Kidney glomerular epithelial cell (primary cell): ENCODE data around the gene CWC27.
A peak's percentile ranks its signal among the peaks of the same experiment; 100 is the strongest.
"Not testable (repeated sequence)": the region's sequence is repeated elsewhere in the genome, so short reads cannot be mapped to it uniquely, and the experiment has no call there.

Experiments
- DNase-seq: peaks from one replicate; lab custom pipeline; 2025; lab: John Stamatoyannopoulos, UW

CWC27 gene

DNA sequence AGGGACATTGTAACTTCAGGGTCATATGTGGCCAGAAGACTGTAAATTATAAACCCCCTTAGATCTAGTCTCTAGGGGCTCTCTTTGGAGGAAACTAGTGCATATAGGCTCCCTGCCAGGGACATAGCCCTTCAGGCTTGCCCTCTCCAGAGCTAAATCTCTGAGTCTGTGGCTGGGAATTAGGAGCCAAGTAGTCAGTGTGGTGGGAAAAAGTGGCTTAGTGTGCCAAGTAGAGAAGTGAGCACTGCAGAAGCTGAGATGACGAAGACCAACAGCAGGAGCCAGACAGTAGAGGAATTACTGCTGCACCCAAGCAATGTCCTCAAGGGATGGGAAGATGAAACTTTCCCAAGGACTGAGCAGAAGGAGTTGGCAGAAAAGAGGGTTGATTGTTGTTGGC, 71.2 kb downstream of the CWC27 start:
- no peak for DNase-seq

DNA sequence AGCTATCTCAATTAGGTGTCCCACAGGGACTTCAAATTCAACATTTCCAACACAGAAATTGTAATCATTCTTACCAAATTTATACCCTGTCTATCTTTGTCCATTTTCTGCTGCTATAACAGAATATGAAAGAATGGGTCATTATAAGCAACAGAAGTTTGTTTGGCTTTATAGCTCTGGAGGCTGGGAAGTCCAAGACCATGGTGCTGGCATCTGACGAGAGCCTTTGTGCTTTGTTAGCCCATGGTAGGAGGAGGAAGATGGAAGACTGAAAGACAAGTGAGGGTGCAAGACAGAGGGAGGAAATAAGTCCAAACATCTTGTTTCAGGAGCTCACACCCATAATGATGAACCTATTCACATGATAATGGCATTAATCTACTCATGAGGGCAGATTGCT, 72.2 kb downstream of the CWC27 start:
- DNase-seq, result no peak

DNA sequence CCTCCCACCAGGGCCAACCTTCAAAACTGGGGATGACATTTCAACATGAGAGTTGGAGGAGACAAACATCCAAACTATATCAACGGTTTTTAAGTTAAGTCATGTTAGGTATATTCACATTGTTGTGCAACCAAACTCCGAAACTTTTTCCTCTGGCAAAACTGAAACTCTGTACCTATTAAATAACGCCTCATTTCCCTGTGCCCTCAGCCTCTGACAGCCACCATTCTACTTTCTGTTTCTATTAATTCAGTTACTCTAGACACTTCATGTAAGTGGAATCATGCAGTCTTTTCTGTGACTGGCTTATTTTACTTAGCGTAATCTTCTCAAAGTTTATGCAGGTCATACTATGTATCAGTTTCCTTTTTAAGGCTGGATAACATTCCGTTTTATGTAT, 85.0 kb downstream of the CWC27 start:
- no peak for DNase-seq

DNA sequence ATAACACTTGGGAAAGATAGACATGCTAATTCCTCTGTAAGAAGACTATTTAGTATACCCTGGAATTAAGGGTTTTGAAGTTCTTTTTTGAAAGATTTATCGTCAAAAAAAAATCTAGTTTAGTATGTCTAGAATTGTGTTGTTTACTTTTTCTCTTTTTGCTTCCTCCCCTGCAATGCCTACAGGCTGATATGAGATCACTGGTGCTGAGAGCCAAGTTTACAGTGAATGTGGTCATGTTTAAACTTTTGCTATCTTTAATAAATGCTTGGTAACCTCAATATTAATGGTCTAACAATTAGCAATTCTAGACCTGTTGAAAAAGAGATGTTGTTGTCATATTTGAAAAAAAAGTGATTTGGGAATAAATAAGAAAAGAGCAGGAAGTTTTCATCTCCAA, 86.1 kb downstream of the CWC27 start:
- DNase-seq, result no peak

DNA sequence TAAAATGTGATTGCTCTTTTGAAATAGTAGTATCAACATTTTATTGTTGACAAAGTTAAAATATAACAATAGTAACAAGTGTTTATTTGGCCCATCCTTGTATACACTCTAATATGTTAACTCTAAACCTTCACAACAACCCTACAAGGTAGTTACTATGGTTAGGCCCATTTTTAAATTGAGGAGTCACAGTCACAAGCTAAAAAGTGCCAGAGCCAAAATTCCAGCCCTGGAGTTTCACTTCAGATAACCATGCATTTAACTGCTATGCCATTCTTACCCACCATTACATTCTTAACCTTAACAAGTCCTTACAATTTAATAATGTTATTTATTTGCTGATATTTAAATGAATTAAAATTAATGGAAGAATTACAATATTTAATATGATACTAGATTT, 91.2 kb downstream of the CWC27 start:
- DNase-seq, result no peak

DNA sequence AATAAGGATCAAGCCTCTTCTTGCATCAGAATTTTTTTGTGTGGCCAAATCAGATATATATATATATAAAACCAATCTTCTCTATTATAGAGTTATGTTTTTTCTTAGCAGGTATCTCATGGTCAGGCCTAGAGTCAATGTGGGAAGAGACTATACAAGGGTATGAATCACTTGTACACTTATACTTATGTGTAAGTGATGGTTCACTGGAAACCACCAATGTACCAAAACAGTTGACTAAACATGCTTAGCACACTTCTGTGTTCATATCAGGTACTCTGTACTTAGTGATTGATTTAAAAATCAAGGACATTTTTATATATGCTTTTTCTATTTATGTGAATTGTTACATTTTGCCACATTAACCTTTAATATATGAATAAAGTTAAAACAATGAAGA, 92.6 kb downstream of the CWC27 start:
- no peak for DNase-seq

DNA sequence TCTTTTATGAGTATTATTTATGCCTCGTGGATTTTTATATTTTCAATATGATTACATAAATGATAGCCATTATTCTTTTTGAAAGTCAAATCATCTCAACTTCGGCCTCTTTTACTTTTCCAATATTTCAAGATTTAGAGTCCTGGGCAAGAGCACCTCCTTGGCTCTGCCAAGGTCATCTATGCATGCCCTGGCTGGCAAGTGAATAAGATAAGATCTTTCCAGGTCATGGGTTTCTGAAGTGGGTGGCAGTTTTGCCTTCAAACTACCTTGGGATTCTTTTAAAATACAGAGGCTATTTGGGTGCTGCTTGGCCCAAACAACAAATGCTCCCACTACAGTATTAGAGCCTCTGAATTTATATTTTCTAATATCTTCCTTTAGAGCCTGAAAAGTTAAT, 95.4 kb downstream of the CWC27 start:
- no peak for DNase-seq

DNA sequence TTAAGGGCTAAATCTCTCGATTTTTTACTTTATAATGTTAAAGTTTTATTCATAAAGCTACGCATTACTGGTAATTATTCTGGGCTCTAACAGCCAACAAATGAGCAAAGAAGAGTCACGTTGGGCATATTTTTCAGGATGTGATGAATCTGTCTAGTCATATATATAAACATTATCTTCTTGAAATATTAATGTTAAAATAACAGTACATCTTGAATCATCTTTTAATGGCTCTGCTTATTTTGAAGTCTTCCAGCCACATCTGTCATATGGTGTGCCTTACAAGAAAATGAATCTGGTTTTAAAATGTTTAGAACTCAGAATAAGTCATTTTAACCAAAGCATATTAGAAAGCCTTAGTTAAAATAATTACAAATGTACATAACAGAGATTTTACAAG, 96.9 kb downstream of the CWC27 start:
- no peak for DNase-seq

DNA sequence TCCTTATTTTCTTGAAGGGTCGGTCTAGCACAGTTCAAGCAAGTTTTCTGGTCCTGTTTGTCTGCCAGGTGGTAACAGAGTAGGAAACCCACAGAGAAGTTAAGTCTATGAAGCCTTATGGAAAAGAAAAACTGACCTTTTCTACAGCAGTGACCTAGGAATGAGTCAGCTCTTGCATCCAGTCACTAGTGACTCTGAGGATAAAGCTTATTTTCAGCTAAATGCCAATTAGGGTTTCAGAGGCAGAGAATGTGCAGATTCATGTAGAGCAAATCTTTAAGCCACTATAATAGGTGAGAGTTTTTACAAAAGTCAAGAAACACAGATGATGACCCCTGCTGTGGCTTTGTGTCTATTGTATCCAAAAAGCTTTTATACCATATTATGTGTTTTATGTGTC, 100.7 kb downstream of the CWC27 start:
- DNase-seq, result peak; percentile 7

DNA sequence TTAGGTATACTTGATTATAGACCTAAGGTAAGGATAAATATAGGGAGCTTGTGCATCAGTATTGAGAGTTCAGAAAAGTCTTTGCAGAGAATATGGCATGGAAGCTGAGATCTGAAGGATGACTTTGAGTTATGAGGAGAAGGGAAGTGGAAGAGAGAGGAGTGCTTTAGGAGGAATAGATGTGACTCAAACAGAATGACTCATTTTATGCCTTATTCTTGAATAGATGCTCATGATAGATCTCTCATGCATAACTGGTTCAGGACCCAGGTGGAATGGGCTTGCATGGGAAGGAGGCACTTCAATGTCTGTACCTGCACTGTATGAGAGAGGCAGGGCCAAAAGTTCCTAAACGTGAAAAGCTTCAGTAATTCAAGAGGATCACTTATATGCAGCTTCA, 103.3 kb downstream of the CWC27 start:
- DNase-seq, result peak; percentile 15

DNA sequence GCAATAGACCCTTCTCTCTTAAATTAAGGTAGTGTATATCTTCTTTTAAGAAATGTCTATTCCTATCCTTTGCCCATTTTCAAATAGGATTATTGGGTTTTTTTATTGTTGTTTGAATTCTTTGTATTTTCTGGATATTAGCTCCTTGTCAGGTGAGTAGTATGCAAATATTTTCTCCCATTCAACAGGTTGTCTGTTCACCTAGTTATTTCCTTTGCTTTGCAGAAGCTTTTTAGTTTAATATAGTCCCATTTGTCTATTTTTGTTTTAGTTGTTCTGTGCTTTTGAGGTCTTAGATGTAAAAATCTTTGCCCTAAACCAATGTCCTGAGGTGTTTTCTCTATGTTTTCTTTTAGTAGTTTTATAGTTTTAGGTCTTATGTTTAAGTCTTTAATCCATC, 104.7 kb downstream of the CWC27 start:
- no peak for DNase-seq

DNA sequence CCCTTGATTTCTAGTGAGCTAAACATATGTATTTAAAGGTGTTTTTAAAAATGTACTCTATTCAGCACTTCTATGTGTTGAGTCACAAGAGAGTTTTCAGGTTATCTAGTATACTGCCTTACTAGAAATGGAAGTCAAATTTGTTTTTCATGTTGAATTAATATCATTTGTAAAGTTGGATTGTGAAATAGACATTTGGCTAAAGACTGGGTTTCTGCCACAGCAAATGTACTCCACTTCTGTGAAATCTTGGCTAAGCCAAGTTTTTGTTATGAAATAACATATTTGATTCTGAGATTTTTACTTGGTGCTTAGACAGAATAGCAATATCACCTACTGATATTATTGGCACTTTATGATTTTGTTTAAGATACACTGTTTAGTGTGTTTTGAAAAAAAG, 106.0 kb downstream of the CWC27 start:
- DNase-seq, result no peak

DNA sequence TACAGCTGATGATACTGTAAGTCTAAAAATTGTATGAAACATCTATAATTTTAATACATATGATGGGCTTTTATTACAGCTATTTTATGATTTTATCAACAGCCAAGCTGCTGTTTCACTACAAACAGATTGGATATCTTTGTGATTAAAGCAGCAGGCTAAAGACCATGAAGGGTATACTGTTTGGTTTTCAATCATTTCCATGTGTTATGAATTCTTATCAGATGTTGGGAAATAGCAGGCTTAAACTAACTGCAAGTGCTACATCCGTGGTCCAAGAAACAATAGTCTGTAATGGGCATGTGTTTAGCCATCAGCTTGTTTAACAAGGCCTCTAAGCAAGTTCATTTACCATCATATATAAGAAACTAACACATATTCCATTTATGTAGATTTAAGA, 107.5 kb downstream of the CWC27 start:
- DNase-seq, result no peak

DNA sequence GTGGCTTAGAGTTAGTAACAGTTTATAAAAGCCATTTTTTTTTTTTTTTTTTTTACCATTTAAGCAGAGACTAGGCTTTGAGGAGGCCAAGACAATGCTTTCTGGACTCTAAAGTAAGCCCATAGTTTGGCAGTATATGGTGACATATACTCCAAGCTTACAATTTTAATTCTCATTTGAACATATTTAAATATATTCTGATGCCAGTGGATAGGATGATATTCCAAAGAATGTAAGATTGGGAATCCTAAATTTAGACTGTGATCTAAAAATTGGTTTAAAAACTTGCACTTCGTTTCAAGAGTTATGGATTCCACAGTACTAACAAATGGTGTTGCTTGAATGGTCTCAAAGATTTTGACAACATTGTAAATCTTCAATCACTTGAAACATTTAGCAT, 112.1 kb downstream of the CWC27 start:
- no peak for DNase-seq

DNA sequence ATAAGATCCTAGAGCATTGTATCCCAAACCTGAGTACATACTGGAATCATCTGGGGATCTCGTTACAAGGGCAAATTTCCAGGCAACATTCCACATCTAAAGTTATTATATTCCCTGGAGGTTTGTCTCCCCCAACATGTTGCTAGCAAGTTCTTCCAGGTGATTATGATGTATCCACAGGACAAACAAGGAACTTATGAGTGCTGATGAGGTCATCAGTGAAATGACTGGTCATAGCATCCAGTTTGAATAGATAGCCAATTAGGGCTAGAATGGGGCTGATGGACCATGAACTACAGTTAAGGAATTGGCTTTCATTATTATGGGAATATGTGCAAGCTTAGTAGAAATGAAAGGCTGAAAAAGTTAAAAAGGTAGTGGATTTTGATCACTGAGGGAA, 115.2 kb downstream of the CWC27 start:
- DNase-seq, result no peak

DNA sequence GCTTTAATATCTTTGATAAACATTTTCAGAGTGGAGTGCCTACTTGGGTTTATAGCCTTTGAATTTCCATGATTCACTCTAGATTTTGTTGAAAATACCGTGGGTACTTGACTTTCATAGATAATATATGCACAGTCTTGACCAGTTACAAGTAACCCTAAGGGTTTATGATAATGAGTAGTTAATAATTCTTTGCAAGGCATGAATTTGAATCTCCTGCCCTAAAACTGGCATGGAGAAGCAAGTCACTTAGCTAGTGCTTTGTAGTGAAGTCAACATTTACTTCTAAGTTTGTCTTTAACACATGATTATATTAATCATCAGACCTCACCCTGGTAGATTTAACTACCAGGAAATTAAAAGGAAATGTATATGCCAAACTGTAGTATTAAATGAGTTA, 115.8 kb downstream of the CWC27 start:
- DNase-seq, result no peak

DNA sequence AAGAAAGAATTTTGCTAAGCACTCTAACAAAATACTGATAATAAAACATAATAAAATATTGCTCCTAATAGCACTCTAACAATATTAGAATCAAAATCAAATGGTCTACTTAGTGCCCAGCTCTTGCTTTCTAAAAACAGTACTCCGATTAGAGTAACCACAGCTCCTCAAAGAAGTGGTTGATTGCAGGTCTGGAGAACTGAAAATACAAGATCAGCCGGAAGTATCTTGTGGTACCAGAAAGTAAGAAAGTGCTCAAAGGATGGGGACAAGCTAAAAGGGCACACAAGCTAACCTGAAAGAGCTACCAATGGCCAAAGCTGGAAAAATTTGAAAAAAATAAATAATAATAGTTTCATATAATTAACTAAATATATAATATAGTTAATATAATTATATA, 119.2 kb downstream of the CWC27 start:
- DNase-seq, result no peak

DNA sequence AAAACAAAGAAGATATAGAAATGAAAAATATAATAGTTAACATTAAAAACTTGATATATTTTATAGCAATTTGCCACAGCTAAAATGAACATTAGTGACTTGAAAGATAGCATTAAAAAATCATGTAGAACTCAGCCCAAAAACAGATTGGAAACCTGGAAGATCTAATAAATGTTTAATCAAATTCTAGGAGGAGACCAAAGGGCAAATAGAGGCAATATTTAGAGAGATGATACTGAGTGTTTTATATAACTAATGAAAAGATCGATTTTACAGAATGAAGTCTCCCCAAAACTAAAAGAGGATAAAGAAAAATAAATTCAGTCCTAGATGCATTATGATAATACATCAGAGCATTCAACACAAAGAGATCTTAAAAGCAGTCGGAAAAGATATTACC, 127.0 kb downstream of the CWC27 start:
- DNase-seq, result no peak

DNA sequence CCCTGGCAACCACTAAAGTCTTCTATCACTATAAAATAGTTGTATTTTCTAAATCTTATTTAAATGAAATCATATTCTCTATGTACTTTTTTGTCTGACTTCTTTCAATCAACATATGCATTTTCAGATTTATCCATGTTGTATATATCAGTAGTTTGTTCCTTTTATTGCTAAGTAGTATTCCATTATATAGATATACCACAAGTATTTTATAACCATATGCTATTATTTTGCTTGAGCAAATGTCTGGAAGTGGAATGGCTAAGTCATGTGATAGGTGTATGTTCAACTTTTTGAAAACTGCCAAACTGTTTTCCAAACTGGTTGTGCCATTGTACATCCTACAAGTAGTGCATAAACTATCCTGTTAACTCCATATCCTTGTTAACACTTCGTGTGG, 131.1 kb downstream of the CWC27 start:
- no peak for DNase-seq

DNA sequence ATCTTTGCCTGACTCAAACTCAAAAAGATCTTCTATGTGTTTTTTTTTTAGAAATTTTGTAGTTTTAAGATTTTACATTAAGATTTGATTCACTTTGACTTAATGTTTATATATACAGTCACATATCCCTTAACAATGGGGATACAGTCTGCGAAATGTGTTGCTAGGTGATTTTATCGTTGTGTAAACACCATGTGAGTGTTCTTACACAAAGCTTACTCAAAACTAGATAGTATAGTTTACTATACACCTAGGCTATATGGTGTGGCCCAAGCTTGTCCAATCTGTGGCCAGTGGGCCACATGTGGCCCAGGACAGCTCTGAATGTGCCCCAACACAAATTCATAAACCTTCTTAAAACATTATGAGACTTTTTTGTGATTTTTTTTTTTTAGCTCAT, 131.9 kb downstream of the CWC27 start:
- DNase-seq, result no peak

DNA sequence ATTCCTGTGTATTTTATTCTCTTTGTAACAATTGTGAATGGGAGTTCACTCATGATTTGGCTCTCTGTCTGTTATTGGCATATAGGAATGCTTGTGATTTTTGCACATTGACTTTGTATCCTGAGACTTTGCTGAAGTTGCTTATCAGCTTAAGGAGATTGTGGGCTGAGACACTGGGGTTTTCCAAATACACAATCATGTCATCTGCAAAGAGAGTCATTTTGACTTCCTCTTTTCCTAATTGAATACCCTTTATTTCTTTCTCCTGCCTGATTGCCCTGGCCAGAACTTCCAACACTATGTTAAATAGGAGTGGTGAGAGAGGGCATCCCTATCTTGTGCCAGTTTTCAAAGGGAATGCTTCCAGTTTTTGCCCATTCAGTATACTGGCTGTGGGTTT, 138.7 kb downstream of the CWC27 start:
- DNase-seq, result not testable (repeated sequence)

DNA sequence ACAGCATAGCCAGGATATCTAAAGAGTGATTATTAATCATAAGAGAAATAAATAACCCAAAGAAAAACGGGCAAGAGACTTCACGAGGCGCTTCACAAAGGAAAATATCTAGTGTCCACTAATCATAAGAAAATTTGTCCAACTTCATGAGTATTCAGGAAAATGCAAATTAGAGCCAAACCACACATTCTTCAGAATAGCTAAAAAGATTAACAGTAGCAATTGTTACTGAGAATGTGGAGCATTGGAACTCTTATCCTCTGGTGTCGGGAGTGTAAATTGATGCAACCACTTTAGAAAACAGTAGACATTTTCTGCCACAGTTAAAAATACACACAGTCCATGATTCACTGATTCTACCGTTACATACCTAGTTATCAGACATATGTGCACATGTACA, 145.7 kb downstream of the CWC27 start:
- DNase-seq, result no peak

DNA sequence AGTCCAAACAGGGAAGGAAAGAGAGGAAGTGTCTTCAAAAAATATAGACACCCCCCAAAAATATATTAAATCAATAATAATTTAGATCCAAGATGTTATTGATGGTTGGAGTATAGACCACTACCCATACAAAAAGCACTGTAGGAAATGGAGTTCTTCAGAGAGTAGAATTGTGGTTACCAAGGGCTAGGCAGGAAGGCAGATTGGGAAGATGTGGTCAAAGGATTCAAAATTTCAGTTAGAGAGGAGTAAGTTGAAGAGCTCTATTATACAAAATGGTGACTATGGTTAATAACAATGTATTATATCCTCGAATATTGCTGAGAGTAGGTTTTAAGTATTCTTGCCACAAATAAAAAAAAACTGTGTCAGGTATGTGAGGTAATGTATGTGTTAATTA, 149.4 kb downstream of the CWC27 start:
- no peak for DNase-seq

DNA sequence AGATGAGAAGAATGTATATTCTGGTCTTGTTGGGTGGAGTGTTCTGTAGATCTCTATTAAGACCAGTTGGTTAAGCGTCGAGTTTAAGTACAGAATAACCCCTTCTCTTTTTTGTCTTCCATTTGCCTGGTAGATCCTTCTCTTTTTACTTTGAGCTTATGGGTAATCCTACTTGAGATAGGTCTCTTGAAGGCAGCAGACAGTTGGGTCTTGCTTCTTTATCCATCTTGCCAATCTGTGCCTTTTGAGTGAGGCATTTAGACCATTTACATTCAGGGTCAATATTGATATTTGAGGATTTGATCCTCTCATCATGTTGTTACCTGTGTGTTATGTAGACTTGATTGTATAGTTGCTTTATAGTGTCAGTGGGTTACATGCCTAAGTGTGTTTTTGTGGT, 152.7 kb downstream of the CWC27 start:
- DNase-seq, result no peak

DNA sequence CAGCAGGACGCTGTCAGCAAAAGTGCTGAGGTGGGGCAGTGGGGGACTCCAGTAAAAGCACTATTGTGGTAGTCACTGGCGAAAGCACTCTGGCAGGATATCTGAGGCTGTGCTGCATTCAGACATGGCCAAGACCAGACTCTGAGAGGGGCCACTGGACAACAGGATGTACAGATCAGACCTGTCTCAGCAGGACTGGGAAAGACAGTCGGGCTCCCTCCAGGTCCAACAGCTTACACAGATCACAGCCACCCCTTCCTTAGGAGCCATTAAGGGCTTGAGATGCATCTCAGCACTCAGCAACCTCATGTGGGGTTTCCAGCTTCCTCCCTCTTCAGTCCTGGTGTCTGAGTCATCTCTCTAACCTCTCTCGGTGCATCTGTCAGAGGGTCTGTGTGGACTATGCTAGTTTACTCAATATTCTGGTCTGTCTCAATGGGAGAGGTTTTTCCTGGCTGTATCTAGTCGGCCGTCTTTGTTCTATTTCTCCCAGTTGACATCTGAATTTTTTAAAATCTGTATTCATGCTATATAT, 154.5 kb downstream of the CWC27 start:
- no peak for DNase-seq
